ENCODE data around the gene TXNDC11. TPM values are rescaled to one million over a fixed set of nuclear protein-coding genes. Genes with fewer than 3 reads are reported as not detected.

The TXNDC11 gene
- total and polyA plus RNA-seq, 2 donors (not counting 3 experiments of a cell fraction or from before 2014, with no cell fraction given): 42.5 to 66.0 TPM

- Histone ChIP-seq H4K20me1 (replicated peaks; ENCODE audit: control insufficient read depth, extremely low read depth, insufficient read depth, low read length) (no peaks in the 10 kb centered on the region), H2AFZ (ENCODE audit: low read depth, low read length) (no peak overlapping the region), H3K4me3 (replicated peaks in 1 of 3; ENCODE audit: insufficient read depth in 1 of 3, low read depth in 1 of 3, low read length in 3 of 3) (no peak overlapping the region), H3K9me3 (replicated peaks; ENCODE audit: control insufficient read depth, insufficient read depth, low read length) (no peaks in the 10 kb centered on the region), H3K79me2 (ENCODE audit: control insufficient read depth, insufficient read depth, low read length) (peaks cover 3% of the 10 kb centered on the region), H3K4me2 (ENCODE audit: insufficient read depth, low read length) (no peak overlapping the region), H3K9ac (replicated peaks; ENCODE audit: extremely low read depth, insufficient read depth, low read length) (no peak overlapping the region), H3K27me3 (ENCODE audit: control insufficient read depth in 2 of 2, insufficient read depth in 2 of 2, low read length in 2 of 2) (no peaks in the 10 kb centered on the region), H3K4me1 (ENCODE audit: control insufficient read depth, extremely low read depth, insufficient read depth, low read length) (no peaks in the 10 kb centered on the region), H3K9me1 (replicated peaks; ENCODE audit: control insufficient read depth, extremely low read depth, insufficient read depth, low read length) (no peaks in the 10 kb centered on the region), H3K27ac (ENCODE audit: insufficient read depth, low read depth, low read length) (no peak overlapping the region), H3K36me3 (ENCODE audit: control insufficient read depth in 2 of 2, extremely low read depth in 1 of 2, insufficient read depth in 2 of 2, low read length in 2 of 2) (peaks cover 18 to 34% of the 10 kb centered on the region in 2 experiments)
- TF ChIP-seq EZH2 (IDR thresholded peaks at IDR 0.05; ENCODE audit: borderline replicate concordance, low read depth, low read length, severe bottlenecking) (no peak), POLR2AphosphoS5 (IDR thresholded peaks at IDR 0.05; ENCODE audit: insufficient read depth, low read depth, low read length) (no peak), POLR2A (IDR thresholded peaks at IDR 0.05; ENCODE audit: low read depth, low read length) (no peak), FOS (IDR thresholded peaks at IDR 0.05; ENCODE audit: borderline replicate concordance, insufficient read depth, low read length) (no peak), GATA2 (IDR thresholded peaks at IDR 0.05; ENCODE audit: insufficient read depth, insufficient read length, low read depth, low read length) (no peak), CTCF (IDR thresholded peaks at IDR 0.05; ENCODE audit: extremely low read depth in 1 of 2, insufficient read depth in 1 of 2, low read depth in 1 of 2, low read length in 2 of 2) (no peak), MYC (IDR thresholded peaks at IDR 0.05; ENCODE audit: low read depth, low read length) (no peak), JUN (IDR thresholded peaks at IDR 0.05; ENCODE audit: borderline replicate concordance, insufficient read depth, insufficient read length, low read depth) (no peak)
- TF ChIP-seq, protein P1, sequence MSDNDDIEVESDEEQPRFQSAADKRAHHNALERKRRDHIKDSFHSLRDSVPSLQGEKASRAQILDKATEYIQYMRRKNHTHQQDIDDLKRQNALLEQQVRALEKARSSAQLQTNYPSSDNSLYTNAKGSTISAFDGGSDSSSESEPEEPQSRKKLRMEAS (IDR thresholded peaks at IDR 0.05; ENCODE audit: insufficient read depth, insufficient read length): no peak
- DNase-seq (ENCODE audit: low read depth, low spot score): no peak
- intact Hi-C loops (cut with micrococcal nuclease): no loop called here
- no peak for FAIRE-seq
- BruUV-seq (replicated peaks): no TSS peak
- ChIA-PET POLR2A (no interaction called here), CTCF (no interaction called here)
- dilution Hi-C loops (cut with MboI; ENCODE audit: extremely low pct_ligation_motif_present, low sequenced_read_pairs): no loop called here
Measured at GRCh38 chr16:11768849-11769248, 26.2 kb upstream of the TXNDC11 start.

Measured in endothelial cell of umbilical vein (primary cell).